Dermis blood vessel endothelial cell (primary cell): ENCODE results near the gene RHBDD1. TPM values are rescaled to one million over a fixed set of nuclear protein-coding genes. Genes with fewer than 3 reads are reported as not detected.

Source experiments
- DNase-seq: peaks from one replicate; pipeline ENCODE4 v3.0.0; 2010
- total RNA-seq: library from RNA; depleted of rRNA; stranded (reverse); fragments of >200 nt; gene quantifications from 2 replicates; pipeline ENCODE4 v1.2.3, GENCODE V29; 2014

The RHBDD1 gene
- total RNA-seq, 1 donor from 2014 or later, result 14.3 TPM

DNA sequence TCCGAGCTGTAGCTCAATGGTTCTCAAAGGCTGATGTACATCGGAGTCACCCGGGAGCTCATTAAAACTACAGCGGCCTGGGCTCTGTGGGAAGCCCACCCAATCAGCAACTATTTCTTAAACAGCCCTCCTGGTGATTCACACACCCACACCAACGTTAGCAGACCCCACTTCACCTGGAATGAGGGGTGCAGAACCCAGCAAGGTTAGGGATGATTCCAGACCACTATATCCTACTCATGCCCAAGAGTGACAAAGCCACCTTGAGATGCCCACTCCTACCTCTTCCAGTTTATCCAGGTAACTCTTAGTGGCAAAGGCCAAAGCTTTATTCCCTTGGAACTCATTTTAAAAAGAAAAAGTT lies 149.7 kb downstream of the RHBDD1 start:
- no peak for DNase-seq

DNA sequence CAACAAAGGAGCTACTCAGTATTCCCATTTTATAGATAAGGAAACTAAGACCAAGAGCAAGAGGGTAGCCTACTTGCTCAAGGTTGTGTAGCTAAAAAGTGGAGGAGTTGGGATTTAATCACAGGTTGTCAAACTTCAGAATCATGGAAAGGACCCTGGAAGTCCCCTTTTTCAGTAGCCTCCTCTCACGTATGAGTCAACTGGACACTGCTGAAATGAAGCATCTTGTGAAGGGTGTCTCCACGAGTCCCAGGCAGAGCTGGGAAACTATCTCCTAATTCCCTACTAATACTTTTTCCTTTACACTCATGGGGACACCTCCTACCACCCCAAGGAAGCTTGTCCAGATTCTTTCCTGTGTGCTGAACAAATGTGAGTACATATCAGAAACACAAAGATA lies 155.8 kb downstream of the RHBDD1 start:
- no peak for DNase-seq

DNA sequence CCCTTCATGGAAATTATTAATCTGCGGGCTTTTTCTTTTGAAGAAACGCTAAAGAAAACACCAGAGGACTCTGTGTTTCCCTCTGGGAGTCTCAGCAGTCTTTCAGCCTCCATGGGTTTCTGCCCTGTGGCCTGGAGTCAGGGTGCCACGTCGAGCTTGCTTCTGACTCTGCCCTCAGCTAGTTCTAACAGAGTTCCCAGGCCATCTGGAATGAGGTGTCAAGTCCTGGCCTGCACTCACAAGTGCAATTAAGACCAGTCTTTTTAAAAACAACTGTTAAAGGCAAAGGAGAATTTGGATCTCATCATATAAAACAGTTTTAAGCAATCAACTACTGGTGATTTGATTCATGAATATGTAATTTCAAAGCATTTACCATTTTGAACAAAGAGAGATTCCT lies 157.3 kb downstream of the RHBDD1 start:
- DNase-seq, result no peak

- no peak for DNase-seq
These were observed 158.9 kb downstream of the RHBDD1 start for GRCh38 chr2:226994775-226995174.

DNA sequence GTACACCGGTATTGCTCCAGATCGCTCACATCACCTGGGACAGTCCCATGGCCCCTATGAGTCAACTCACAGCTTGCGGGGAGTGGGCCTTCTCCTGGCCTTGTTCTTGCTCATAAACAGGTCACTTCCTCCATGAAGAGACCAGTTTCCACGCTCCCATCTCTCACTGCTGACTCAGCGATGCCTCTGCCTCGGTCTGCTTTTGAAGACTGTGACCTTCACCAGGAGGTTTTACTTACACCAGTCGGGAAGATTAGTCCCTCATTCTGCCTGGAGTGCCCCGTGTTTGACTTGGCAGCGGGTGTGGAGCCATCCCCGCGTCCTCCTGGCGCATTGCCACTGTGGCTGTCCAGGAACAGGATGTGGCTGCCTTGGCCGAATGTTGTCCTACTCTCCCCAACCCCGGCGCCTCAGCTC lies 159.8 kb downstream of the RHBDD1 start:
- peak; percentile 62 for DNase-seq

- no peak for DNase-seq
These were observed 163.8 kb downstream of the RHBDD1 start for GRCh38 chr2:226999661-227000060.

DNA sequence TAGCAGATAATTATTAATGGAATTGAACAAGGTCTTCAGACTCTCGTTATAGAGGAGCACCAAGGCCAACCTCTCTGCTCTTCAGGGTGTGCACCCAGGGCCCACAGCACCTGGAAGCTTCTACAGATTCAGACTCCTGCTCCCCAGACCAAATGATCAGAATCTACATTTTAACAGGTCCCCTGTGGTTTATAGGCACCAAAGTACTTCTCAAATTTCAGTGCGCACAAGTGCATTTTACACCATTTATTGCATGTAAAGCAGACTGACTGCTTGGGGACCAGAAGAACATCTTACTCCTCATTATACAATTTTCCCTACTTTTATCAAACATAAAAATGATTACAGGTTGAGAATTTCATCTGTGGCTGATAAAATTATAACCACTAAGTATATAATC lies 164.3 kb downstream of the RHBDD1 start:
- no peak for DNase-seq

DNA sequence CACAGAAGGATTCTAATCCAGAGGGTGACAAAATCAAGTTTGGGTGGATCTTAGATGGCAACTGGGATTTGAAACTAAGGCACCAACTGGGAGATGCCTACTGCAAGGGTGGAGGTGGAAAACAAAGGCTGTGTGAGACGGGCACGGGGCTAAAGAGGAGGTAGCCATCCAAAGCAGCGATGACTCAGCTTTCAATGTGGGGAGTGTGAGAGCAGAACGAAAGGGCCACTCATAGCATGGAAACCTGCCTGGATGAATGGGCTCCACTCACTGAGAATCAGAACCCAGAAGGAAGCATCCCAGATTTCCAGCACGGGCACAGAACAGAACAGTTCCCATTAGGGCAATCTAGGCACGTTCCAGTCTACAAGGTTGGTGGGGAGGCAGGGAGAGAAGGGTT lies 168.6 kb downstream of the RHBDD1 start:
- DNase-seq, result no peak

DNA sequence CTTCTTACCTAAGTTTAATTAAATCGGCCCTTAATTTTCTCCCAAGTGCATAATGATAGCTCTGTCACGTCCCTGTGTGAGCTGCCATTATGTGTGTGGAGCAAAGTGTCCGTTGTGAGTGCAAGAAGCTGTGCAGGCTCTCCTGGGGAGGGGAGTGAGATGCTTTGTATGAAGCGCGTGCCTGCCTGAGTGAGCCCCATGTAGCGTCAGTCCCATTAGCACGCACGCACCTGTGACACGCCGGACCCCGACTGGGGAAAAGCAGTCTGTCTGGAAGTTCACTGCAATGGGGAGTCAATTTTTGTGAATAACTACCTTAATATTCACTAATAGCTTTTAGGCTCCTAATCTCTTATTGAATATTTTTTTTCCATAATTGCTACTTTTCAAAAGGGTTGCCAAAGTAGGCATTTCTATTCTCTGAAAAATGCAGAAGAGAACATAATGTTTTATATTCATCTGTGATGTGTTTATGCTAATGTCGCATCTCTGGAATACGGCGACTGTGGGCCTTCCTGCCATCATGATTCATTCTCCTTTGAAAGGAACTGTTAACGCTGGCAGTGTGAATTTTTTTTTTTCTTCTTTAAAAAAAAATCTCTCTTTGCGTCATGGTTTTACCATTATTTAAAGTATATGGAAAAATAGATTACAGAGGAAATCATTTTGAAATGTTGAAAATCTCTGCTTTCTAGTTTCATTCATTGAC lies 170.5 kb downstream of the RHBDD1 start:
- DNase-seq, result no peak

DNA sequence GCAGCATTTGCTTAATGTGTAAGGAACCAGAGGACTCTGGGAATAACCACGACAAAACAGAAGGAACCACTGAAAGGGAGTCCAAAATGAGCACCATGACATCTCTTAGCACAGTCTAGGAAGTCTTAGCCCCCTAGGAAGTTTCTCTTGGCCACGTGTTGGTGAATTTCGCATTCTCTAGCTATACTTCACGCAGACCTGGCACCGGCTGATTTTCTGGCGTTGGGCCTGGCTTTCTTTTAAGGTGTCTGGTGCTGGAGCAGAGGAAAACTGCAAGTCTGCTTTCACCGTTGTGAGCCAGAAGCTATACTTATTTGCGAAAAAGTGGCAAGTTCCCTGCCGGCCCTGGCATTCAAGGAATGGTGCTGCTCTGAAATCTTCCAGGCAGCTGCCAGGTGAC lies 171.3 kb downstream of the RHBDD1 start:
- DNase-seq, result no peak

- DNase-seq, result no peak
These were observed 172.1 kb downstream of the RHBDD1 start for GRCh38 chr2:227007940-227008339.

DNA sequence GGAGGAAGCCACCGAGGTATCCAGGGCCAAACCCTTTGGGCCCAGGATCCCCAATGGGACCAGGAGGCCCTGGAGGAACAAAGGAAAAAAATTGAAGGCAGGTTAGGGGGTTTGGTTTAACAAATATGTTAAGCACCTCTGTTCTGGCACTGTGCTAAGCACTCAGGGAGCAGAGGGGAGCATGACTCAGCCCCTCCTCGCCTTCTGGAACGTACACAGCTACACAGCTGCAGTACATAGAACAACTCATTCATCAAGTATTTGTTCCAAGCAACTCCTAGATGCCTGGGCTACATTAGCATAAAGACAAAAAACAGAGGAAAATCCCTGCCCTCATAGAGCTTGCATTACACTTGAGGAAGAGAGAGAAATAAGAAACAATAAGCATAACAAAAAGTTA lies 174.6 kb downstream of the RHBDD1 start:
- DNase-seq, result no peak

DNA sequence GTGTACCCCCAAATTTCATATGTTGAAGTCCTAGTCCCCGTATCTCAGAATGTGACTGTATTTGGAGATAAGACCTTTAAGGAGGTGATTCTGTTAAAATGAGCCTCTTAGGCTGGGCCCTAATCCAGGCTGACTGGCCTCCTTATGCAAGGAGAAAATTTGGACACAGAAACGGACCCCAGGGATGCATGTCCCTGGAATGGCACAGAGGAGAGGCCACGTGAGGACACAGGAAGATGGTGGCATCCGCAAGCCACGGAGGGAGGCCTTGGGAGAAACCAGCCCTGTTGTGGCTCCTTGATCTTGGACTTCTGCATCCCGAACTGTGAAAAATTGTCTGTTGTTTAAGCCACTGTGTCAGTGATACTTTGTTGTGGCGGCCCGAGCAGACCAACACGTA lies 177.5 kb downstream of the RHBDD1 start:
- DNase-seq, result no peak

DNA sequence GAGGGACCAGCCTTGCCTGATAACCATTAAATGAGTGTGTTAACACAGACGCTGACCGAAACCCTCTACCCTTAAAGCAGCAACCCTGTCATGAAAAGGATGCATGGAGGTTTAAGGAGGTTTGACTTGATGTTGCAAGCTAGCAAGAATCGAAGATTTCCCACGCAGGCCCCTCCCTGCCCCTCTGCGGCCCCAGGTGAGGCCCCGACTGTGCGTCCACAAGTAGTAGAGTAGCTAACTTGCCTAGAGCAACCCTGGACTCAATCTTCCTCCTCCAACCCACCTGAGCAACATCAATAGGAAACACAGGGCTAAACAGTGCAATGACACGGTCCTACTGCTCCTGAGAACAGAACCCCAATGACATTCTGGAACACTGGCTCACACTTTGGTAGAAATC lies 178.0 kb downstream of the RHBDD1 start:
- no peak for DNase-seq

DNA sequence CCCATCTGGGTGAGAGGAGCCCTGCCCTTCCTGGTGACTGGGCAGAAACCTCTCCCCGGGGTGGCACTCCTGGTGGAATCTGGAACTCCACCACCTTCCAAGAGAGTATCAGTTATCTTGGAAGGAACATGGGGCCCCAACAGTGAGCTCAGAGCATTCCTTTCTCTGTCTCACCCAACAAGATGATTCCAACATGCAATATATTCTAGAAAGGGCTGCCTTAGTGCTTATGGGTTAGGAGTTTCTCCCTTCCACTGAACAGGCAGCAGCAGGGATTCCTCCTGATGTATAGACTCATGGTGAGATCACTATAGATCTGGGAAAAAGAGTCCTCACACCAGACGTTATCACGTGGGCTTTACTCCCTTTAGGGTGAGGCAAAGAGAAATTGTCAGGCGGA lies 181.0 kb downstream of the RHBDD1 start:
- DNase-seq, result no peak

- DNase-seq, result no peak
These were observed 184.6 kb downstream of the RHBDD1 start for GRCh38 chr2:227020416-227020815.

GRCh38 chr2:227022608-227023007 lies 186.8 kb downstream of the RHBDD1 start:
- DNase-seq, result no peak

GRCh38 chr2:227025510-227025909 lies 189.7 kb downstream of the RHBDD1 start:
- no peak for DNase-seq

- no peak for DNase-seq
These were observed 193.7 kb downstream of the RHBDD1 start for GRCh38 chr2:227029426-227030105.

DNA sequence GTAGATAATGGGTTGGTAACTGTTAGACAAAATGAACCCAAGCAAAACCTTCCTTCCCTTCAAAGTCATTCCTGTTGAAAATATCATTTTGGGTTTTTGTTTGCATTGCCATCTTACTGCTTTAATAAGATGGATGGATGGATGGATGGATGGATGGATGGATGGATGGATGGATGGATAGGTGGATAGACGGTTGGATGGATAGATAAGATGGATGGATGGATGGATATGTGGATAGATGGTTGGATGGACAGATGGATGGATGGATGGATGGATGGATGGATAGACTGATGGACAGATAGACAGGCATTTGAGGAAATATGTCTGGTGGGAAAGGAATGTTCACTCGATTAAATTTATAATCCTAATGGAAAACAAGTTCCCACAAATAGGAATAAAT lies 194.9 kb downstream of the RHBDD1 start:
- no peak for DNase-seq

DNA sequence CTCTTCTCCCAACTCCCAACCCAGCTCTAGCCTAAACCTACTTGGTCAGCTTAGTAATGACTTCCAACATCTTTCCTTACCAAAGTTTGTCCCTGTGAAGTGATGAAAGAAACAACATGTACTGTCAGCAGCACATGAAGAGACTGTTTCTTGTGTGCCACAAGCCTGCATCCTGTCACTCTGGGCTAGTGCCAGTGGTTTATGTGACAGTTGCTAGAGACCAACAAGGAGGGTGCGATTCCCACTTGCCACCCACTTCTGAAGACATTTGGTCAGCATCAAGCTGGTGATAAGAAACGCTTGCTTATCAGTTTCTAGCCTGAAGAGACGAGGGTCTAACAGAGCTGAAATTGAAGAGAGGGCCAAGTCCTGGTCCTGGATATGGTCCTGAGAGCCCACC lies 195.5 kb downstream of the RHBDD1 start:
- no peak for DNase-seq

GRCh38 chr2:227033471-227034148 lies 197.8 kb downstream of the RHBDD1 start:
- peak; percentile 46 for DNase-seq

- no peak for DNase-seq
These were observed 200.0 kb downstream of the RHBDD1 start for GRCh38 chr2:227035711-227036367.

GRCh38 chr2:227036527-227036926 lies 200.7 kb downstream of the RHBDD1 start:
- DNase-seq, result no peak
